Iris pigment epithelial cell (primary cell): ENCODE results near the gene RAB11FIP4.

ENCODE experiments used
- DNase-seq: peaks from one replicate; pipeline ENCODE4 v3.0.0-alpha.2; 2011; ENCODE audit warnings: low read depth

RAB11FIP4 gene

GRCh38 chr17:31499771-31500554 lies 108.5 kb downstream of the RAB11FIP4 start:
- DNase-seq, result no peak

DNA sequence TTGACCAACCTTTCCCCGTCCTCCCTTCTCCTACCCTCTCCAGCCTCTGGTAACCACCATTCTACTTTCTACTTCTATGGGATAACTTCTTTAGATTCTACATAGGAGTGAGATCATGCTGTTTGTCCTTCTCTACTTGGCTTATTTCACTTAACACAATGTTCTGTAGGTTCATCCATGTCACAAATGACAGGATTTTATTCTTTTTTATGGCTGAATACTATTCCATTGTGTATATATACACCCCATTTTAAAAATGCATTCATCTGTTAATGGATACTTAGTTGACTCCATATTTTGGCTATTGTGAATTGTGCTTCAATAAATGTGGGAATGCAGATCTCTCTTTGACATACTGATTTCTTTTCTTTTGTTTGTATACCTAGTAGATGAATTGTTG lies 115.0 kb downstream of the RAB11FIP4 start:
- DNase-seq, result no peak

GRCh38 chr17:31508288-31509094 lies 117.0 kb downstream of the RAB11FIP4 start:
- no peak for DNase-seq

DNA sequence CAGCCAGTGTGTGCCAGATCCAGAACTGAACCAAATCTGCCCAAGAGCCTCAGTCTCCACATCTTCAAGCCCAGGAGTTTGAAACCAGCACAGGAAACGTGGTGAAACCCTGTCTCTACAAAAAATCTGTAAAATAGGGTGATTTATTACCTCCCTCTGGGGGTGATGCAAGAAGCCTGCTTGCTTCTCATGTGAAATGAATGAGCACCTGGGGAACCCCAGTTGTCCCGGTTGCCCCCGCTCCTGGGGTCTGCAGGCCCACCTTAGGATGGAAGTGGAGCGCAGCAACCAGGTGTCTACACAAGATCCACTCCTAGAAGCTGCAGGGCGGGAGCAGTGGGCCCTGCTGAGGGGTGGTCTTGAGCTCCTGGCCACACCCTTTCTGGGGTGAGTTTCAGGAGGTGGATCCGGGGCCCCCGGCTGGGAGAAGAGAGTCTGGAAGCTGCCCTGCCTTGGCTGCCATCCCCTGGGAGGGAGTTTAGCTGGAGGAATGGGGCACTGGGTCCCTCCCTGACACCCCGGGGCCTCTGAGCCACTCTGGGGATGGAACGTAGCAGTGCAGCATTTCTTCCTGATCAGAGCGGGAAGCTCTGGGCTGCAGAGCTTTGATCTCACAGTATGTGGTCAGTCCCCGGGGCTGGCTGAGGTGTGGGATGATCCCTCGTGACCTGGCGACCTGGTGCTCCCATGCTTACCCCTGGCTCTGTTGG lies 117.8 kb downstream of the RAB11FIP4 start:
- no peak for DNase-seq

DNA sequence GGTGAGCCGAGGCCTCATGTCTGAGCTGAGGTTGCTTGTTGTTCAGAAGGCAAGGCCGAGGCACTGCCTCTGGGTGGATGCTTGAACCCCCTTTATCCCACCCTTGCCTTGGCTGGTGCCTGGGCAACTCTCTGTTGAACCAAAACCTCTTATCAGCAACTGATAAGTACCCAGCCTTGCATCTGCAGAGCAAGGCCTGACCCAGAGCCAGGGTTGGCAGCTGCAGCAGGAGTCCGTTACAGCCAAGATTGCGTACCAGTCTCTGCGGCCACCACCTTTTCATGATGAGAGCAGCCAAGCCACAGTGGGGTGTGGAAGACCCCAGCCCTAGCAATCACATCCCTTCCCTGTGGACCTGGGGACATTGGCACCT lies 118.3 kb downstream of the RAB11FIP4 start:
- DNase-seq, result no peak

GRCh38 chr17:31510308-31511194 lies 119.1 kb downstream of the RAB11FIP4 start:
- no peak for DNase-seq

DNA sequence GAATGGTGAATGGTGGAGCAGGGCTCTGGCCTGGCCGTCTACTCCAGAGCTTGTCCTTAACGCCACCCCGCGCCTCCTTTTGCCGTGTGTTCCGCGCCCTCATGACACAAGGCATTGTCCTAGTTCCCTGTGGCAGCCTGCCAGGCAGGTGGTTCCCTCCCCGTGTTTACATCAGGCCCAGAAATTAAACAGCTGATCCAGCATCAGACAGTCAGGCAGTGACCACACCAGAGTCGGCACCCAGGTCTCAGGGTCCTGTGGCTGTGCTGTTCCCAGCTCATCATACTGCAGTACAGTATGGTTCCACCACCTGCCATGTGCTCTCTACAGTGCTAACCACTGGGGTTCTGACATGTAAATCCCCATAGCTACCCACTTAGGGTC lies 119.7 kb downstream of the RAB11FIP4 start:
- DNase-seq, result no peak

- no peak for DNase-seq
Measured at GRCh38 chr17:31511580-31511979, 120.1 kb downstream of the RAB11FIP4 start.

DNA sequence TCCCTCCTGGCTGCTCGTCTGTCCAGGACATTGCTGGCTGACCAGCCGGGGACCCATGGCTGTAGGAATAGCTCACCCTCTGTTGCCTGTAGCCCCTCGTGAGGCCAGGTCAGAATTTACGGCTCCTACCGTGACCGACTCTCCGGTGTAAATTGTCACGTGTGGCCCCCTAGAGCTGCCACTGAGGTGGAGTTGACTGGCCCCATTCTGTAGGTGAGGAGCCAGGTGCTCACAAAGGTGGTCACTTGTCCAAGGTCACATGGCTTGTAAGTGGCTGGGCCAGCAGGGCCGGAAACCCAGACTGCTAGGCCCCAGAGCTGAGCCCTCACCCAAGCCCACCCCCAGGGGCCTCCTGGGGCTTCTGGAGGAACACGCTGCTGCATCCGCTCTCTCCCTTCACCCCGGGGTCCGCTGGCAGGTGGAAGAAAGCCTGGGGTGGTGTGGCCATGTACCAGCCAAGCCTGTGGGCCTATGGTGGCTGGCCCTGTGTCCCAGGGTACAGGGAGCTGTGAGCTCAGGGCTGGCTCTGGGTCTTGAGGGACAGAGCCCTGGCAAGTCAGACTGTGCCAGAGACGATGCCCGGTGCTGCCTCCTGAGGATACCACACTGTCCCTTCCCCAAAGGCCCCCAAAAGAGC lies 120.7 kb downstream of the RAB11FIP4 start:
- DNase-seq, result no peak

DNA sequence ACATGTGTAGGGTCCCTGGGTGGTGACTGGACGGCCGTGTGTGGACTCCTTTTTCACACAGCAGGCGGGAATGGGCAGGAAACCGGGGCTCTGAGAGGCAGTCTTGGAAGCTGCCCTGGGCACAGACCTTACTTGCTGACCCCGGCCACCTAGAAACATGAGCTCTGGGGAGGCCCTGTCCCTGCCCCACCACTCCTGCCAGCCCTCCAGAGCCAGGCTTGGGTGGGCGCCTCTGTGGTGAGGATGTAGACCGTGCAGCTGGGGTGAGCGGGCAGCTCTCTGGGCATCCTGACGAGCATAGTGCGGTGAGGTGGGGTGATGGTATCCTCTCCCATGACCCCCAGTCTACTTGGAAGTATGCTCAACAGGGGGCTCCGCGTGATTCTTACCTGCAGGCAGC lies 121.3 kb downstream of the RAB11FIP4 start:
- no peak for DNase-seq

GRCh38 chr17:31513731-31514427 lies 122.4 kb downstream of the RAB11FIP4 start:
- no peak for DNase-seq

GRCh38 chr17:31515267-31515666 lies 123.8 kb downstream of the RAB11FIP4 start:
- no peak for DNase-seq

GRCh38 chr17:31517524-31517923 lies 126.0 kb downstream of the RAB11FIP4 start:
- DNase-seq, result no peak

- no peak for DNase-seq
Measured at GRCh38 chr17:31518478-31518877, 127.0 kb downstream of the RAB11FIP4 start.

DNA sequence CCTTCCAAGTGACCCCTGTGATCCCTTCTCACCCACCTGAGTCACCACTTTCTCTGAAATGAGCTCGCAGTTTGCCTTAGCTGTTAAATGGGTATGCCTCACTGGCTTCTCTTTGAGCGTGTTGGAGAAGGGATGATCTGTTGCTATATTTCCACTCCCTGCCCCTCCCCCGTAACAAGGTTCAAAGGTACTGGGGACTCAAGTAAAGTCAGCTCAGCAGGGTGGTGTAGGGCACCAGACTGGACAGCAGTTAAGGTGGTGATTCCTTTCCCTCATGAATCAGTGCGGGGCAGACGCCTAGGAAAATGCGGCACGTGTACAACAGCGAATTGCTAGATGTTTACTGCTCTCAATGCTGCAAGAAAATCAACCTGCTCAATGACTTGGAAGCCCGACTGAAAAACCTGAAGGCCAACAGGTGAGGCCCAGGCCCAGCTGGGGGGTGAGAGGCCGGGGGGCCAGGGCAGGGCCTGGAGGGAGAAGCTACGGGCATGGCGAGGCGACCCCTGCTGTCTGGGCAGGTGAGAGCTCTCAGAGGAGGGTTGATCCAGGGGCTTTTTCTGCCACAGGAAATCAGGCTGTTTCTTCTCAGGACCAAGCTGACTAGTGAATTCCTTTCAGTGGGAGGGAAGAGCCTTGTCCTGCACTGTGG lies 130.3 kb downstream of the RAB11FIP4 start:
- DNase-seq, result no peak

DNA sequence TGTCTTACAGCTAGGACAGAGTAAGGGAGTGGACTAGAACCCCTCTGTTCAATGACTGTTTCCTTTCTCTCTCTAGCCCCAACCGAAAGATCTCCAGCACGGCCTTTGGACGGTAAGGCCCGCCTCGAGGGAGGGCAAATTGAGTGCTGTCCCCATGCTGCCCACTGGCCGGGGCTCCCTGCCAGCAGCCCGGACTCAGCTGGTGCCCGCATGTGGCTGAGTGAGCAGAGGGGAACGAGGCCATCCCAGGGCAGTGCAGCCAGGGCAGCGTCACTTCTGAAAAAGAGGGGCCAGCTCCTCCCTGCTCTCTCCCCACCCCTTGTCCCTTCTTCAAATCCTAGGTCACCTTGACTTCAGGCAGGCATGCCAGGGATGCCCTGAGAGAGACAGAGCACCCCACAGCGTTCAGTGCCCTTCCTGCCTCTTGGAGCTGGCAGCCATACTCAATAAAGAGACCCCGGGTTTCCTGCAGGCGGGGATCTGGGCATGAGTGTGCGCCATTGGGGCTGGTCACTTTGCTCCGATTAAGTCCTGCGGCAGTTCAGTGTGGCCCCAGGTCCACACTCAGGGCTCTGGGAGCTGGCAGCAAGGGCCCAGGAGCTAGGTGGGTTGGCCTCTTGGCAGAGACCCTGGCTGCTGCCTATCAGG lies 130.9 kb downstream of the RAB11FIP4 start:
- DNase-seq, result no peak

DNA sequence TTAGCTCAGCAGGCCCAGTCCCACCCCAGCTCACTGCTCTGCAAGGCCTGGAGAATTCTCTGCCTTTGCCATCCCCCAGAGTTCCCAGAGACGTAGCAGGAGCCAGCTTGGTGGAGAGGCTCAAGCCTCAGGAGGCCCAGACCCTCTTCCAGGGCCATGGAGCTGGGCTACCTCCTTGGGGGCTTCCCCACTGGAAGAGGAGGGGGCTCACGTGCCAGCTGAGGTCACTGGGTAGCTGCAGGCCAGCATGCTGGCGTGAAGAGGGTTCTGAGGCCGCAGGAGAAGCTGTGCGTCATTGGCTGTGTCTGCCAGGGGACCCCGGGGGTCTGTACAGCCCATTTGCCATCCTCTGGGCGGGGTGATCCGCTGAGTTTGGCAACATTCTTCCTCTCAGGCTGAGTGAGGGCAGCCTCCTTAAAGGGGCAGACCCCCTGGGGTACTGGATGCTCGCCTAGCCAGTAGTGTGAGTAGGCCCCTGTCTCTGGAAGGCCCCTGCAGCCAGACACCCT lies 131.6 kb downstream of the RAB11FIP4 start:
- DNase-seq, result no peak

- no peak for DNase-seq
Measured at GRCh38 chr17:31523862-31524730, 132.6 kb downstream of the RAB11FIP4 start.
